GM12878 (cell line): ENCODE measurements around the gene MS4A6A. TPM values are rescaled to one million over a fixed set of nuclear protein-coding genes. Genes with fewer than 3 reads are reported as not detected.

Source experiments
- CHD2 ChIP-seq: IDR thresholded peaks from 2 replicates; pipeline ENCODE4 v1.6.1; 2011; ENCODE audit warnings: low read depth, low read length, improper control_type of control experiment, borderline replicate concordance
- CREB1 ChIP-seq: IDR thresholded peaks from 2 replicates; pipeline ENCODE4 v1.6.1; 2012; ENCODE audit warnings: low read depth, mild to moderate bottlenecking, inconsistent platforms
- EZH2 ChIP-seq: IDR thresholded peaks from 2 replicates; pipeline ENCODE4 v1.6.1; 2012; ENCODE audit warnings: low read depth, mild to moderate bottlenecking, control low read depth, inconsistent platforms, low read length, borderline replicate concordance; ENCODE audit not compliant: control insufficient read depth
- FOXK2 ChIP-seq: fragments of 450-650 bp; IDR thresholded peaks from 2 replicates; pipeline ENCODE4 v1.6.1; 2017; ENCODE audit warnings: mild to moderate bottlenecking, moderate library complexity
- HDGF ChIP-seq: fragments of 450-650 bp; IDR thresholded peaks from 2 replicates; pipeline ENCODE4 v1.6.1; 2016; ENCODE audit warnings: antibody characterized with exemption
- MTA2 ChIP-seq: fragments of 450-650 bp; IDR thresholded peaks from 2 replicates; pipeline ENCODE4 v1.6.1; 2016; ENCODE audit warnings: low read depth, mild to moderate bottlenecking, moderate library complexity
- MTA3 ChIP-seq: IDR thresholded peaks from 2 replicates; pipeline ENCODE4 v1.6.1; 2012; ENCODE audit warnings: low read length, inconsistent platforms, borderline replicate concordance
- PML ChIP-seq: IDR thresholded peaks from 2 replicates; pipeline ENCODE4 v1.6.1; 2012; ENCODE audit warnings: low read length, inconsistent platforms
- POLR2AphosphoS2 ChIP-seq: IDR thresholded peaks from 2 replicates; pipeline ENCODE4 v1.6.1; 2011; ENCODE audit warnings: low read depth, mild to moderate bottlenecking, low read length, improper control_type of control experiment, moderate library complexity
- RCOR1 ChIP-seq: conservative IDR thresholded peaks from 2 replicates; pipeline ENCODE4 v1.6.1; 2012; ENCODE audit warnings: low read depth, low read length, improper control_type of control experiment
- SPI1 ChIP-seq: IDR thresholded peaks from 2 replicates; pipeline ENCODE4 v1.6.1; 2011; ENCODE audit warnings: low read depth, mild to moderate bottlenecking, low read length, moderate library complexity, borderline replicate concordance; ENCODE audit not compliant: insufficient read depth
- SREBF1 ChIP-seq: IDR thresholded peaks from 2 replicates; pipeline ENCODE4 v1.6.1; 2012; ENCODE audit warnings: mild to moderate bottlenecking, low read length
- TCF12 ChIP-seq: IDR thresholded peaks from 2 replicates; pipeline ENCODE4 v1.6.1; 2011; ENCODE audit warnings: low read depth, mild to moderate bottlenecking, low read length
- WRNIP1 ChIP-seq: IDR thresholded peaks from 2 replicates; pipeline ENCODE4 v1.6.1; 2011; ENCODE audit warnings: low read depth, low read length, improper control_type of control experiment, borderline replicate concordance
- YBX1 ChIP-seq: fragments of 450-650 bp; IDR thresholded peaks from 2 replicates; pipeline ENCODE4 v1.6.1; 2016; ENCODE audit warnings: antibody characterized with exemption
- ZNF274 ChIP-seq: IDR thresholded peaks from one replicate; pipeline ENCODE4 v1.8.0; 2011; ENCODE audit not compliant: insufficient read length, insufficient read depth
- ZSCAN29 ChIP-seq: fragments of 450-650 bp; IDR thresholded peaks from 2 replicates; pipeline ENCODE4 v1.6.1; 2017; ENCODE audit warnings: mild to moderate bottlenecking, moderate library complexity
- polyA plus RNA-seq, 11 experiments: library from polyadenylated mRNA; depleted of rRNA in 4 of 11; unstranded in 6 of 11; stranded (reverse) in 5 of 11; fragments of >200 nt; fragmentation: Nextera tagmentation in 4 of 11; fragmentation: Illumina TruSeq in 1 of 11; extraction: Ambion mirVana in 4 of 11; extraction: Trizol in 1 of 11; gene quantifications; 1 replicate in 1 of 11; 2 replicates in 10 of 11; pipeline versions ENCODE4 v1.2.1 to v1.2.3, GENCODE V29; 2011 to 2016; ENCODE audit warnings: inconsistent platforms in 2 of 11, missing spikeins in 2 of 11, low read depth in 1 of 11
- total RNA-seq, 4 experiments: library from RNA; depleted of rRNA in 3 of 4; stranded (reverse); fragments of >200 nt in 3 of 4; fragmentation: Illumina TruSeq in 1 of 4; extraction: Trizol in 1 of 4; gene quantifications; 2 replicates each; pipeline versions ENCODE4 v1.2.1 to v1.2.3, GENCODE V29; 2013 to 2021
- TF ChIP-seq, protein P1 (sequence below): fragments of 450-650 bp; IDR thresholded peaks from 2 replicates; pipeline ENCODE4 v1.6.1; 2016; ENCODE audit warnings: mild to moderate bottlenecking
- TF ChIP-seq, protein P2 (sequence below): fragments of 450-650 bp; IDR thresholded peaks from 2 replicates; pipeline ENCODE4 v1.6.1; 2014; ENCODE audit warnings: mild to moderate bottlenecking
- TF ChIP-seq, protein P3 (sequence below): IDR thresholded peaks from 2 replicates; pipeline ENCODE4 v1.6.1; 2012; ENCODE audit warnings: low read depth, low read length, improper control_type of control experiment
- TF ChIP-seq, protein P4 (sequence below): fragments of 450-650 bp; IDR thresholded peaks from 2 replicates; pipeline ENCODE4 v1.6.1; 2017; ENCODE audit warnings: mild to moderate bottlenecking
- TF ChIP-seq, protein P5 (sequence below): IDR thresholded peaks from 2 replicates; pipeline ENCODE4 v1.6.1; 2011; ENCODE audit warnings: borderline replicate concordance, low read depth, mild to moderate bottlenecking, moderate library complexity, mixed read lengths, low read length; ENCODE audit not compliant: insufficient read depth; ENCODE audit errors: extremely low read length
- TF ChIP-seq, protein P6 (sequence below): fragments of 450-650 bp; conservative IDR thresholded peaks from 2 replicates; pipeline ENCODE4 v1.6.1; 2017; ENCODE audit warnings: mild to moderate bottlenecking, moderate library complexity
- TF ChIP-seq, protein P7 (sequence below): IDR thresholded peaks from 2 replicates; pipeline ENCODE4 v1.6.1; 2012; ENCODE audit warnings: low read depth, low read length, improper control_type of control experiment

Gene MS4A6A
- total and polyA plus RNA-seq, 10 of the 15 experiments (the other 5 are each of a cell fraction or from before 2014, with no cell fraction given): 0.75 to 30.7 (median 9.0) TPM

DNA sequence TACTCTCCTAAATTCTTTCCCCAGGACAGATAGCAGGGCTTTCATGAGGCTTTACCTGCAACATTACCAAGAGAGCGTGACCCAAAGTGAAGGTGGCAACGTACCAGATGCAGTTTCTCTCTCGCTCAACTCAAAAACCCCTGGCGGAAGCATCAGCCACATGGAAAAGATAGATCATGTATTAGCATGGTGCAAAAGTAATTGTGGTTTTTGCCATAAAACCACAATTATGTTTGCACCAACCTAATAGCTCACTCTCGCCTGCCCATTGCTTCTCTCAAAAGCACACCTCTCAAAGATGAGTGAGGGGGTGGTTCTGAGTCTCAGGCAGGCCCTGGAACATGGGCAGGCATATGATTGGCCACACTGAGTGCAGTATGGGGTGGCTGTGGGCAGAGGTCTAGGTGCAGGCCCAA is 7.0 kb downstream of the MS4A6A start (continued):
- TF ChIP-seq, protein P1, sequence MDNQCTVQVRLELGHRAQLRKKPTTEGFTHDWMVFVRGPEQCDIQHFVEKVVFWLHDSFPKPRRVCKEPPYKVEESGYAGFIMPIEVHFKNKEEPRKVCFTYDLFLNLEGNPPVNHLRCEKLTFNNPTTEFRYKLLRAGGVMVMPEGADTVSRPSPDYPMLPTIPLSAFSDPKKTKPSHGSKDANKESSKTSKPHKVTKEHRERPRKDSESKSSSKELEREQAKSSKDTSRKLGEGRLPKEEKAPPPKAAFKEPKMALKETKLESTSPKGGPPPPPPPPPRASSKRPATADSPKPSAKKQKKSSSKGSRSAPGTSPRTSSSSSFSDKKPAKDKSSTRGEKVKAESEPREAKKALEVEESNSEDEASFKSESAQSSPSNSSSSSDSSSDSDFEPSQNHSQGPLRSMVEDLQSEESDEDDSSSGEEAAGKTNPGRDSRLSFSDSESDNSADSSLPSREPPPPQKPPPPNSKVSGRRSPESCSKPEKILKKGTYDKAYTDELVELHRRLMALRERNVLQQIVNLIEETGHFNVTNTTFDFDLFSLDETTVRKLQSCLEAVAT: peak; percentile 91
- TF ChIP-seq, protein P2, sequence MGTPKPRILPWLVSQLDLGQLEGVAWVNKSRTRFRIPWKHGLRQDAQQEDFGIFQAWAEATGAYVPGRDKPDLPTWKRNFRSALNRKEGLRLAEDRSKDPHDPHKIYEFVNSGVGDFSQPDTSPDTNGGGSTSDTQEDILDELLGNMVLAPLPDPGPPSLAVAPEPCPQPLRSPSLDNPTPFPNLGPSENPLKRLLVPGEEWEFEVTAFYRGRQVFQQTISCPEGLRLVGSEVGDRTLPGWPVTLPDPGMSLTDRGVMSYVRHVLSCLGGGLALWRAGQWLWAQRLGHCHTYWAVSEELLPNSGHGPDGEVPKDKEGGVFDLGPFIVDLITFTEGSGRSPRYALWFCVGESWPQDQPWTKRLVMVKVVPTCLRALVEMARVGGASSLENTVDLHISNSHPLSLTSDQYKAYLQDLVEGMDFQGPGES: no peak
- TF ChIP-seq RCOR1 (no peak), MTA3 (no peak), SPI1 (no peak), ZNF274 (no peak), ZSCAN29 (no peak), PML (no peak), EZH2 (no peak), CHD2 (no peak), HDGF (no peak), FOXK2 (no peak), CREB1 (no peak), SREBF1 (no peak), MTA2 (peak; percentile 92), POLR2AphosphoS2 (no peak), YBX1 (no peak), TCF12 (no peak), WRNIP1 (no peak)
- TF ChIP-seq, protein P3, sequence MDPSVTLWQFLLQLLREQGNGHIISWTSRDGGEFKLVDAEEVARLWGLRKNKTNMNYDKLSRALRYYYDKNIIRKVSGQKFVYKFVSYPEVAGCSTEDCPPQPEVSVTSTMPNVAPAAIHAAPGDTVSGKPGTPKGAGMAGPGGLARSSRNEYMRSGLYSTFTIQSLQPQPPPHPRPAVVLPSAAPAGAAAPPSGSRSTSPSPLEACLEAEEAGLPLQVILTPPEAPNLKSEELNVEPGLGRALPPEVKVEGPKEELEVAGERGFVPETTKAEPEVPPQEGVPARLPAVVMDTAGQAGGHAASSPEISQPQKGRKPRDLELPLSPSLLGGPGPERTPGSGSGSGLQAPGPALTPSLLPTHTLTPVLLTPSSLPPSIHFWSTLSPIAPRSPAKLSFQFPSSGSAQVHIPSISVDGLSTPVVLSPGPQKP: no peak
- TF ChIP-seq, protein P4, sequence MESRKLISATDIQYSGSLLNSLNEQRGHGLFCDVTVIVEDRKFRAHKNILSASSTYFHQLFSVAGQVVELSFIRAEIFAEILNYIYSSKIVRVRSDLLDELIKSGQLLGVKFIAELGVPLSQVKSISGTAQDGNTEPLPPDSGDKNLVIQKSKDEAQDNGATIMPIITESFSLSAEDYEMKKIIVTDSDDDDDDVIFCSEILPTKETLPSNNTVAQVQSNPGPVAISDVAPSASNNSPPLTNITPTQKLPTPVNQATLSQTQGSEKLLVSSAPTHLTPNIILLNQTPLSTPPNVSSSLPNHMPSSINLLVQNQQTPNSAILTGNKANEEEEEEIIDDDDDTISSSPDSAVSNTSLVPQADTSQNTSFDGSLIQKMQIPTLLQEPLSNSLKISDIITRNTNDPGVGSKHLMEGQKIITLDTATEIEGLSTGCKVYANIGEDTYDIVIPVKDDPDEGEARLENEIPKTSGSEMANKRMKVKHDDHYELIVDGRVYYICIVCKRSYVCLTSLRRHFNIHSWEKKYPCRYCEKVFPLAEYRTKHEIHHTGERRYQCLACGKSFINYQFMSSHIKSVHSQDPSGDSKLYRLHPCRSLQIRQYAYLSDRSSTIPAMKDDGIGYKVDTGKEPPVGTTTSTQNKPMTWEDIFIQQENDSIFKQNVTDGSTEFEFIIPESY: no peak
- TF ChIP-seq, protein P5, sequence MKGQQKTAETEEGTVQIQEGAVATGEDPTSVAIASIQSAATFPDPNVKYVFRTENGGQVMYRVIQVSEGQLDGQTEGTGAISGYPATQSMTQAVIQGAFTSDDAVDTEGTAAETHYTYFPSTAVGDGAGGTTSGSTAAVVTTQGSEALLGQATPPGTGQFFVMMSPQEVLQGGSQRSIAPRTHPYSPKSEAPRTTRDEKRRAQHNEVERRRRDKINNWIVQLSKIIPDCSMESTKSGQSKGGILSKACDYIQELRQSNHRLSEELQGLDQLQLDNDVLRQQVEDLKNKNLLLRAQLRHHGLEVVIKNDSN: no peak
- TF ChIP-seq, protein P6, sequence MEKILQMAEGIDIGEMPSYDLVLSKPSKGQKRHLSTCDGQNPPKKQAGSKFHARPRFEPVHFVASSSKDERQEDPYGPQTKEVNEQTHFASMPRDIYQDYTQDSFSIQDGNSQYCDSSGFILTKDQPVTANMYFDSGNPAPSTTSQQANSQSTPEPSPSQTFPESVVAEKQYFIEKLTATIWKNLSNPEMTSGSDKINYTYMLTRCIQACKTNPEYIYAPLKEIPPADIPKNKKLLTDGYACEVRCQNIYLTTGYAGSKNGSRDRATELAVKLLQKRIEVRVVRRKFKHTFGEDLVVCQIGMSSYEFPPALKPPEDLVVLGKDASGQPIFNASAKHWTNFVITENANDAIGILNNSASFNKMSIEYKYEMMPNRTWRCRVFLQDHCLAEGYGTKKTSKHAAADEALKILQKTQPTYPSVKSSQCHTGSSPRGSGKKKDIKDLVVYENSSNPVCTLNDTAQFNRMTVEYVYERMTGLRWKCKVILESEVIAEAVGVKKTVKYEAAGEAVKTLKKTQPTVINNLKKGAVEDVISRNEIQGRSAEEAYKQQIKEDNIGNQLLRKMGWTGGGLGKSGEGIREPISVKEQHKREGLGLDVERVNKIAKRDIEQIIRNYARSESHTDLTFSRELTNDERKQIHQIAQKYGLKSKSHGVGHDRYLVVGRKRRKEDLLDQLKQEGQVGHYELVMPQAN: no peak
- TF ChIP-seq, protein P7, sequence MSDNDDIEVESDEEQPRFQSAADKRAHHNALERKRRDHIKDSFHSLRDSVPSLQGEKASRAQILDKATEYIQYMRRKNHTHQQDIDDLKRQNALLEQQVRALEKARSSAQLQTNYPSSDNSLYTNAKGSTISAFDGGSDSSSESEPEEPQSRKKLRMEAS: no peak
